ENCODE measurements around the gene FCRL2. TPM values are rescaled to one million over a fixed set of nuclear protein-coding genes. Genes with fewer than 3 reads are reported as not detected.
A peak's percentile ranks its signal among the peaks of the same experiment; 100 is the strongest.

FCRL2 gene
- total RNA-seq, 2 experiments from 2014 or later, result not detected

GRCh38 chr1:157781048-157781447 lies 4.1 kb upstream of the FCRL2 start:
- peak; percentile 36 for ATAC-seq
- Mint-ChIP-seq H3K27ac (no peak overlapping the region), H3K9me3 (ENCODE audit: low read depth) (no peaks in the 10 kb centered on the region), H3K36me3 (ENCODE audit: low read depth) (no peaks in the 10 kb centered on the region), H3K27me3 (peaks cover 8% of the 10 kb centered on the region), H3K4me3 (no peak overlapping the region), H3K4me1 (peaks cover 7% of the 10 kb centered on the region)
- ChIA-PET CTCF (no interaction called here), POLR2A (no interaction called here)
- DNase-seq, result no peak
- intact Hi-C loops (cut with DNase I, micrococcal nuclease), result no loop called here

DNA sequence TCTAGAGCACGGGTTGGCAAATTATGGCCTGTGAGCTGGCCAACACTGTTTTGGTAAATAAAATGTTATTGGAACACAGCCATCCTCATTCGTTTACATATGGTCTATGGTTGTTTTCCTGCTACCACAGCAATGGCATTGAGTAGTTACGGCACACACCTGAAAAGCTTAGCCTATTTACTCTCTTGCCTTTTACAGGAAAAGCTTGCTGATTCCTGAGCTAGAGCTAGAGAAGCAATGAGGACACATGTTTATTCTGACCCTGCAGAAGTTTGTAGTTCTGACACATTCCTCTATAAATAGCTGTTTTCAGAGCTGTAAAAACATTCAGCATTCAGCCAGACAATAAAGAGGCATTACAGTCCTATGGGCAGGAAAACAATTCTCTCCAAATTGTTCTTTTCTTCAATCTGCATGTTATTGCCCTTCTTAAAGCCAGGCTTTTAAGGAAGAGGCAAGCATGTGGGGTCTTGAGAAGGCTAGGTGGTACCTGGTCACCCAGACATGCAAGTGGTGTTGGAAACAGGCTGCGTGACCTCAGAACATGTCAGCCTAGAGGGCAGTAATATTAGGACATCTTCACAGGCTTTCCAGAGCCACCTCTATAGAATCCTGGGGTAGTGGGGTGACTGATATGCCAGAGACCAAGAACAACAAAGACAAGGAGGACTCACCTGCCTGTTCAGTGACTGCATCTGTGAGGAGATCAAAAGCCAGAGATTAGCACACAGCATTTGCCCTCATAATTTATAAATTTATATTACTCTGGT lies 1.6 kb downstream of the FCRL2 start:
- ChIA-PET POLR2A (no interaction called here), CTCF (interaction anchor here (1.0 to 1.3 kb wide), 2 partner anchors 11 to 195 kb away, joined by 3 read pairs; no protein-coding TSS in a partner anchor)
- Mint-ChIP-seq H3K27me3 (peaks cover 12% of the 10 kb centered on the region), H3K4me1 (peaks cover 2% of the 10 kb centered on the region), H3K4me3 (no peak overlapping the region), H3K36me3 (ENCODE audit: low read depth) (no peaks in the 10 kb centered on the region), H3K9me3 (ENCODE audit: low read depth) (no peaks in the 10 kb centered on the region), H3K27ac (no peak overlapping the region)
- DNase-seq (no peak), ATAC-seq (no peak)
- intact Hi-C loops (cut with DNase I, micrococcal nuclease), result loop anchor here in 1 of 2 experiments (10.0 kb wide), 1 partner anchor 190 kb away; no protein-coding TSS in a partner anchor

DNA sequence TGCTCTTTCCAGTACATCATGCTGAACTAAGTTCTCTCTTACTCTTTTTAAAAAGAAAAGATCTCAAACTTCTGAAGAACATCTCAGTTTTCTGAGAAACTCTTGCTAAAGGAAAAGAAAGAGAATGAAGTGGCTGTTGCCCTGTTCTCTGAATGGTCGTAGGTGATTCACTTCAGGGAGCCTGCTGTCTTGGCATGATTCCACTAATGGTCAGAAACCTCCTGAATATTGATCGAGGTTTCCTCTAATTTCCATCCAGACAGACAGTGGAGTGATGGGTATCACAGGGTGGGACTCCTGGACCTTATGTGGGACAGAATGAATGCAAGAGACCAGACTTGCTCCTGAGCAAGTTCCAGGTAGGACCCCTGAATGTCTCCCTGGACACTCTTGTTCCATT lies 2.5 kb downstream of the FCRL2 start:
- ATAC-seq, result no peak
- no peak overlapping the region for H3K27ac Mint-ChIP-seq
- intact Hi-C loops (cut with DNase I, micrococcal nuclease), result loop anchor here in 1 of 2 experiments (10.0 kb wide), 1 partner anchor 190 kb away; no protein-coding TSS in a partner anchor
- peaks cover 2% of the 10 kb centered on the region for H3K4me1 Mint-ChIP-seq
- POLR2A ChIA-PET, result no interaction called here
- no peaks in the 10 kb centered on the region for H3K36me3 Mint-ChIP-seq (ENCODE audit: low read depth)
- DNase-seq, result no peak
- CTCF ChIA-PET, result interaction anchor here (0.7 to 1.3 kb wide), 3 partner anchors 12 to 403 kb away, joined by 3 read pairs; no protein-coding TSS in a partner anchor
- H3K27me3 Mint-ChIP-seq, result peaks cover 12% of the 10 kb centered on the region
- H3K4me3 Mint-ChIP-seq, result no peak overlapping the region
- no peaks in the 10 kb centered on the region for H3K9me3 Mint-ChIP-seq (ENCODE audit: low read depth)

- peak; percentile 57 for ATAC-seq
- no peaks in the 10 kb centered on the region for H3K36me3 Mint-ChIP-seq (ENCODE audit: low read depth)
- H3K4me3 Mint-ChIP-seq, result no peak overlapping the region
- ChIA-PET POLR2A (no interaction called here), CTCF (interaction anchor here (0.7 kb wide), 1 partner anchor 402 kb away, joined by 3 read pairs; no protein-coding TSS in a partner anchor)
- H3K27ac Mint-ChIP-seq, result no peak overlapping the region
- H3K27me3 Mint-ChIP-seq, result peaks cover 12% of the 10 kb centered on the region
- peaks cover 2% of the 10 kb centered on the region for H3K4me1 Mint-ChIP-seq
- no peak for DNase-seq
- intact Hi-C loops (cut with DNase I, micrococcal nuclease), result loop anchor here (1.0 to 10.0 kb wide), 2 partner anchors 189 to 193 kb away; no protein-coding TSS in a partner anchor
- no peaks in the 10 kb centered on the region for H3K9me3 Mint-ChIP-seq (ENCODE audit: low read depth)
These were observed 3.2 kb downstream of the FCRL2 start for GRCh38 chr1:157773493-157774350.

DNA sequence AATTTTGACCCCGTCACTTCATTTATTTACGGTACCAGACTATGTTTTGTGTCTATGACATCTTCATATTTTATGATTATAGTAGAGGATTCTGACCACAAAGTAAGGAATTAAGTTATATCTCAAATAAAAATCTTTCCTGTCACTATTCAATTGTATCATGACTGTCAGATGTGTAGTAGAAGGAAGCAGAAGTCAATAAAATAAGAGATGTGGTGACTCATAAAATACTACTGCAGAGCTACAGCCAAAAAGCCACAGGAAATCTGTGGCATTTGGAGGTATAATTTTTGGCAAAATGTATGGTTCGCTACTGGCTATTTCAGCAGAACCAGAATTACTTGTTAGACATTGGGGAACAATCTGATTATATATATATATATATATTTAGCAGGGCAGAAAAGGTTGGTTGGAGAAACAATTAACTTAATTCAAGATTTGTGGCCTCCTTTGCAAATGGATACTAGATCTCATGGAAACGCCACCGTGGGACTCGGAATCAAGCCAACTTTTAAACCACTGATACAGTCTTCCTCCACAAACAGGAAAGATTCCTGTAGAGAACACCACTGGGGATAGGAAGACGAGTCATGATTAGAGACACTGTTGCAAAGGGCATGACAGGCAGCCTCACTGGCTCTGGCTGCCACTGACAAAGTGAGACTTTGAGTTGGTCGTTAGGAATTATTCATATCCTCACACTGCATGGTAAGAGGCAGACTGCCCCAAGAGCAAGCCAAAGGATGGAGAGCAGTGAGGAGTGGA lies 5.1 kb downstream of the FCRL2 start:
- Mint-ChIP-seq H3K27me3 (peaks cover 12% of the 10 kb centered on the region), H3K4me1 (peaks cover 2% of the 10 kb centered on the region), H3K36me3 (ENCODE audit: low read depth) (no peaks in the 10 kb centered on the region), H3K4me3 (no peak overlapping the region), H3K27ac (no peak overlapping the region), H3K9me3 (ENCODE audit: low read depth) (no peaks in the 10 kb centered on the region)
- CTCF ChIA-PET, result no interaction called here
- POLR2A ChIA-PET, result no interaction called here
- DNase-seq, result no peak
- no peak for ATAC-seq
- intact Hi-C loops (cut with DNase I, micrococcal nuclease), result loop anchor here in 1 of 2 experiments (10.0 kb wide), 1 partner anchor 187 kb away; no protein-coding TSS in a partner anchor

- peaks cover 2% of the 10 kb centered on the region for H3K4me1 Mint-ChIP-seq
These were observed 6.4 kb downstream of the FCRL2 start for GRCh38 chr1:157770442-157771043.

DNA sequence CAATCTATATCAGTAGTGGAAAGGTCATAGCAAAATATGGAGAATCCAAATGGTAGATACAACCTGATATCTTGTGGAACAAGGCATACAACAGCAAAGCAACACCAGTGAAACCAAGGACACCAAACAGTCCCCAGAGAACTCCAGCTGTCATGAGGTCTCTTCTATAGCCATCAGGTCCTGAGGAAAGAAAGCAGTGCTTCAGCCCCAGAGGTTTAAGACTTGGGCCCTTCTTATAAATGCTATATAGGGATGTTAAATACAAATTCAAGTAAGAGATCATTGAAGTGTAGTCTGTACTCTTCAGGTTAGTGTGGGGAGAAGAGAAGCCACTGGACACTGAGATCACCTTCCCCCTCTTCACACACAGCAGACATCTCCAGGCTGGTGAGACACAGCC lies 10.1 kb downstream of the FCRL2 start:
- Mint-ChIP-seq H3K4me3 (no peak overlapping the region), H3K9me3 (ENCODE audit: low read depth) (no peaks in the 10 kb centered on the region), H3K27ac (no peak overlapping the region), H3K36me3 (ENCODE audit: low read depth) (no peaks in the 10 kb centered on the region), H3K4me1 (peaks cover 4% of the 10 kb centered on the region), H3K27me3 (peaks cover 2% of the 10 kb centered on the region)
- ATAC-seq (no peak), DNase-seq (no peak)
- POLR2A ChIA-PET, result no interaction called here
- CTCF ChIA-PET, result no interaction called here
- intact Hi-C loops (cut with DNase I, micrococcal nuclease), result no loop called here

More at GRCh38 chr1:157770442-157771043, 6.4 kb downstream of the FCRL2 start:
- Mint-ChIP-seq H3K27ac (no peak overlapping the region), H3K36me3 (ENCODE audit: low read depth) (no peaks in the 10 kb centered on the region), H3K9me3 (ENCODE audit: low read depth) (no peaks in the 10 kb centered on the region), H3K27me3 (peaks cover 12% of the 10 kb centered on the region), H3K4me3 (no peak overlapping the region)
- POLR2A ChIA-PET, result no interaction called here
- CTCF ChIA-PET, result interaction anchor here (1.5 kb wide), 1 partner anchor 191 kb away, joined by 6 read pairs; no protein-coding TSS in a partner anchor
- DNase-seq, result no peak
- ATAC-seq, result no peak
- intact Hi-C loops (cut with DNase I, micrococcal nuclease), result loop anchor here in 1 of 2 experiments (10.0 kb wide), 1 partner anchor 186 kb away; no protein-coding TSS in a partner anchor

GRCh38 chr1:157758018-157758417 lies 18.9 kb downstream of the FCRL2 start:
- Mint-ChIP-seq H3K4me1 (no peaks in the 10 kb centered on the region), H3K27ac (no peak overlapping the region), H3K27me3 (peaks cover 7% of the 10 kb centered on the region), H3K9me3 (ENCODE audit: low read depth) (peaks cover 5% of the 10 kb centered on the region), H3K36me3 (ENCODE audit: low read depth) (no peaks in the 10 kb centered on the region), H3K4me3 (no peak overlapping the region)
- ATAC-seq (no peak), DNase-seq (no peak)
- POLR2A ChIA-PET, result no interaction called here
- CTCF ChIA-PET, result no interaction called here
- intact Hi-C loops (cut with DNase I, micrococcal nuclease), result no loop called here

- Mint-ChIP-seq H3K27me3 (peaks cover 6% of the 10 kb centered on the region), H3K27ac (no peak overlapping the region), H3K4me1 (no peaks in the 10 kb centered on the region), H3K36me3 (ENCODE audit: low read depth) (no peaks in the 10 kb centered on the region), H3K9me3 (ENCODE audit: low read depth) (peaks cover under 1% of the 10 kb centered on the region), H3K4me3 (no peak overlapping the region)
- DNase-seq (no peak), ATAC-seq (no peak)
- intact Hi-C loops (cut with DNase I, micrococcal nuclease), result no loop called here
- ChIA-PET POLR2A (no interaction called here), CTCF (no interaction called here)
These were observed 23.3 kb downstream of the FCRL2 start for GRCh38 chr1:157753611-157754010.

DNA sequence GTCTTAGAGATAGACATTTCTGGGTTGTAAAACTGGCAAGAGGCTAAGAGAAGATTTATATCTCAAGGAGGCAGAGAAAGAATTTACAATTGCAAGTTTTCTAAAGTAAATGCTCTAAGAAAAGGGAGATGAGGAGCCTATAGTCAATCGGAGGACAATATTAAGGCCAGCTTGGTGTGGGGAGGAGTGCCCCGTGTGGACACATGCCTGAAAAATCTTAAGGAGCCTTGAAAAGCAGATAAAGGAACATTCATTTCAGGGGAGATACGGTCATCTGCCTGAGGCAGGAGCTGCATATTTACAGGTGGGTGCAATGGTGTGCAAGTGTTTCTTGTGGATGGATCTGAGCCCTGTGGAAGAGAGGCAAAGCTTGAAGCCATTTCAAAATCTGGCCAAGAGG lies 25.6 kb downstream of the FCRL2 start:
- Mint-ChIP-seq H3K27me3 (peaks cover 5% of the 10 kb centered on the region), H3K4me1 (no peaks in the 10 kb centered on the region), H3K27ac (no peak overlapping the region), H3K4me3 (no peak overlapping the region), H3K9me3 (ENCODE audit: low read depth) (no peaks in the 10 kb centered on the region), H3K36me3 (ENCODE audit: low read depth) (no peaks in the 10 kb centered on the region)
- DNase-seq (no peak), ATAC-seq (no peak)
- intact Hi-C loops (cut with DNase I, micrococcal nuclease), result no loop called here
- ChIA-PET CTCF (interaction anchor here (1.1 kb wide), 1 partner anchor 9 kb away, joined by 4 read pairs; no protein-coding TSS in a partner anchor), POLR2A (no interaction called here)
